HG02981 (cell line): ENCODE measurements around the gene STARD10.

Source experiments
- ATAC-seq: cut with Tn5 transposase; IDR thresholded peaks from one replicate; pipeline ENCODE4 v1.9.1; 2021; ENCODE audit warnings: mild to moderate bottlenecking, moderate library complexity; ENCODE audit not compliant: unreplicated experiment

Gene STARD10

DNA sequence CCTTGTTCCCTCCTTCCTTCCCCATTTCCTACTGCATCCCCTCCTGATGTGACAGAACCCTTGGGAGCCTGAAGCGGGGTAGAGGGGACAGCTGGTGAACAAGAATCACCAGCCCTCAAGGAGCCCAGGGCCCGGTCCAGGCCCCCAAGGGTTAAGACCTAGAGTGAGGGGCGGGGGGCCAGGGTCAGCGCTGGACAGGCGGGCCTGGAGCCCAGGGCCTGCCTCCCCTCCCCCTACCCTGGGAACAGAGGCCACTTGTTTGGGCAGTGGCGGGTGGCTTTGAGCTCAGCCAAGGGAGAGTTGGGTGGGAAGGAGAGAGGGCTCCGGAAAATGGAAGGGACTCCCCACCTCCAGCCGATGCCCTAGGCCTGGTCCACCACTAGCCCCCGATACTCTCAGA lies 43.8 kb downstream of the STARD10 start:
- ATAC-seq = no peak

DNA sequence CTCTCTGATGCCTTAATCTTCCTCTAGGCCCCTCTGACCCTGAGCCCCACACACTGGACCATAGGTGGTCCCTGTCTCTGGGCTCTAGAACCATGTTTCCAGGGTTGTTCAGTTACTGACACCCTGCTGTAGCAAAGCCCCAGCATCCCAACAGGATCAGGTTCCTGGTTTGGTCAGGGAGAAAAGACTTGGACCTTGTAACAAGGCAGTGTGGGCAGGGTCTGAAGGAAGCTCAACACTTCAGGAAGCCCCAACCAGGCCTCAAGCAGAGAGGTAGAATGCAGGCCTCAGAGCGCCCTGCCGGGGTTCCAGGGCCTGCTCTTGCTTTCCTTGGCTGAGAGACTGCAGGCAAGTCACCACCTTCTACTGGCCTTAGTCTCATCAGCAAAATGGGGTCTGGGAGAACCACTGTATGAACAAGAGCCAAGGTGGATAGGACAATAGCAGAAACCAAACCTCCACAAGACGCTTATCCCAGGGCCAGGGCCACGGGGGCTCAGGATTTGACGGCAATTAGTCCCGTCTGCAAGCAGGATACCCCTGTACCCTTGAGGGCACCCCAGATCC lies 46.5 kb downstream of the STARD10 start:
- ATAC-seq = no peak

DNA sequence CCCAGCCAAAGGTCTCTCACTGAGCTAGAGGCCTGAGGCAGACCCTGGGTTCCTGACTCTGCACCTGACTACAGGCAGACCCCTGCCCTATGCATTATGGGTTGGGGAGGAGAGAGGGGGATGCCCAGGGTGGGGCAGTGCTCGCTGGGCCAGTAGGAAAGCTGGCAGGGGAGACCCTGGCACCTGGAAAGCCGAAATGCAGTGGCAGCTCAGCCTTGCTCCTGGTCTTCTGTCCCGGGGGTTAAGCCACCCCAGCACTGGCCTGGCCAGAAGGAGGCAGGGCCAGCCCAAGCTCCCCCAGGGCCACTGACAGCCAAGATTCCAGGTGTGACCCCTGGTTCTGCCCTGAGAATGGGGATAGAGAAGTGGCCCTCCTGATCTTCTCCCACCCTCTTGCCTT lies 47.0 kb downstream of the STARD10 start:
- ATAC-seq = no peak

DNA sequence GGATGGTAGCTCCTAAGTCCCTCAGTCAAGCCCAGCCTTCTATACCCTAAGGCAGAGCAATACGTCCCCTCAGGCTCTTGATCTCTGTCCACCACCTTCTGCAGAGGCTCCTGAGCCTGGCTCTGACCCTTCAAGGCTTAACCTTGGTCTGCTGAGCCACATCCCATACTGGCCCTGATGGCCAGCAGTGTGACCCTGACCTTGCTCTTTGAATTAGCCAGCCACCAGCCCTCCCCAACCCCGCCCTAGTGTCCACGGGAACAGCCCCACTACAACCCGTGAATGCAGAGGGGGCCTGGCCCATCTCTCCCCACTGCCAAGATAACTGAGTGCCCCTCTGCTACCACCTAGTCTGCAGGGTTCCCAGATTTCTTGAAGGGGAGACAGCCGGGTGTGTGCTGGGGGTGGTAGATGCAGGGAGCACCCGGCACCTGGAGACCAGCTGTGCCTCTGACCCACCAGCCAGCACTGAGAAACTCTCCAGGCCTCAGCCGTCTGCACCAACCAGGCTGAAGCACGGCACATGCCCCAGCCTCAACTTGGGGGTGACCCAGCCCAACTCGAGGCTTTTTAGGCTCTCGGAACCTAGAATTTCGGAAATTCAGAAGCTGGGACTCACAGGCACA lies 47.8 kb downstream of the STARD10 start:
- no peak for ATAC-seq

DNA sequence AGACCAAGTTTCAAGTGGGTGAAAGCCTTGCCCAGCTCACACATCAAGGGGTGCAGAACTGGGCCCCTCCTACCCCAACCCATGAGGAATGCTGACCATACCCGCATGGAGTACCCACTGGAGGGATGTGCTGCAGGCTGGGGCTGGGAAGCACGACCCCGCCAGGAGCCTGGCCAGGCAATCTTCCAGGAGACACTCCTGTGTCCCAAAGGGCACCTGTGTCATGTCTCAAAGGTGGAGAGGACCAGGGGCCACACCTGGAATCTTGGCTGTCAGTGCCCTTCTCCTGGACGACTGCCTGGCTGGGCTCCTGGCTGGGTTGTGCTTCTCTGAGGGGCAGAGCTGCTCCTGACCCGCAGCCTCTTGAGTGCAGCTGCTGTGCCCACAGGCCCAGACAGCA lies 48.3 kb downstream of the STARD10 start:
- no peak for ATAC-seq

DNA sequence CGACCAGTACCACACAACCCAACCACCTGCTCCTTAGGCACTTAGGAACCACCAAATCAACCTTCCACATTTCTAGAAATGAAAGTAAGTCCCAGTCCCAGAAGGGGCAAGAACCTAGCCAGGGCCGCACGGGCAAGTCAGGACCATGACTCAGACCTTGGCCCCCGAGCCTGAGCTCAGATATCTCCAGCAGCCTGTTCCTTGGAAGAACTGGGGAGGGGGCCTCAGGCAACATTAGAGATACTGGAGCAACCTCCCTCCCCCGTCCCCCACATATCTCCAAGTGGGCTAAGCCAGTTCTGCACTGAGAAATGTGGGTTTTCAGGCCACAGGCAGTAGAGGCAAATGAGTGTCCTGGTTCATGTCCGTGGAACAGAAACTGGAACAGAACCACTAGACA lies 49.4 kb downstream of the STARD10 start:
- no peak for ATAC-seq

DNA sequence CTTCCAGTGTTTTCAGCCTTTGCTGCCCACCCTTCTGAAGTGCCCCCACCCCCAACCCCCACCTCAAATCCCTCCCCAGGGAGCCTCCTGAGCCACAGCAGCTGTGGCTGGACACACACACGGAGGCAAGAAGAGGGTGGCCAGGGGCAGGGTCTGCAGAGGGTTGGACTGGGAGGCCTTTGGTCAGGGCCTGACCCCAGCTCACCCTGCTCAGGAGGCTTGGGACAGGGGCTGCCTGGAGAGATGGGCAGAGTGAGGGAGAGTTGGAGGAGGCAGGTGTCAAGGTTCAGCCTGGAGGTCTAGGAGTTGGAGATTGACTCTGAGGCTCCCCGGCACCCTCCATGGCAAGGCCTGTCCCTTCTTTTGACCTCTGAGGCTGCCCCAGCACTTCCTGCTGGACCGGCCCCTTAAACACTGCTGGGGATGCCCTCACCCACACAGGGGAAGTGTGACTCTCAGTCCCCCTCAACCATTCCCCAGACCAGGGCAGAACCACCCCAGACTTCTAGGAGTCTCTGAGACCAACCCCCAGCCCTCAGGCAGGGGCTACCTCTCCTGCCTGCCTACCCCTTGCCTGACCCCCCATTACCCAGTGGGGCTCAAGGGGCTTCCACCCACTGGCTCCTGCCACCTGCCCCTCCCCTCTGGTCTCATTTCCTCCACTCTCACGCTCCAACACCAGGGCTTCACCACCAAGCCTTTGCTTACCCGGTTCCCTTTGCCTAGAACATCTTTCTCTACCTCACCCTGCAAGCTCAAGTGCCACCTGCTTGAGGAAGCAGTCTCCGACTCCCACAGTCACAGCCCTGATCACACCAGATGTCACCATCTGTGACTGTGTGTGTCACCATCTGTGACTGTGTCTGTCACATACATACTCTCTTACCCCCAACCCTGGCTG lies 50.3 kb downstream of the STARD10 start:
- peak; percentile 55 for ATAC-seq

DNA sequence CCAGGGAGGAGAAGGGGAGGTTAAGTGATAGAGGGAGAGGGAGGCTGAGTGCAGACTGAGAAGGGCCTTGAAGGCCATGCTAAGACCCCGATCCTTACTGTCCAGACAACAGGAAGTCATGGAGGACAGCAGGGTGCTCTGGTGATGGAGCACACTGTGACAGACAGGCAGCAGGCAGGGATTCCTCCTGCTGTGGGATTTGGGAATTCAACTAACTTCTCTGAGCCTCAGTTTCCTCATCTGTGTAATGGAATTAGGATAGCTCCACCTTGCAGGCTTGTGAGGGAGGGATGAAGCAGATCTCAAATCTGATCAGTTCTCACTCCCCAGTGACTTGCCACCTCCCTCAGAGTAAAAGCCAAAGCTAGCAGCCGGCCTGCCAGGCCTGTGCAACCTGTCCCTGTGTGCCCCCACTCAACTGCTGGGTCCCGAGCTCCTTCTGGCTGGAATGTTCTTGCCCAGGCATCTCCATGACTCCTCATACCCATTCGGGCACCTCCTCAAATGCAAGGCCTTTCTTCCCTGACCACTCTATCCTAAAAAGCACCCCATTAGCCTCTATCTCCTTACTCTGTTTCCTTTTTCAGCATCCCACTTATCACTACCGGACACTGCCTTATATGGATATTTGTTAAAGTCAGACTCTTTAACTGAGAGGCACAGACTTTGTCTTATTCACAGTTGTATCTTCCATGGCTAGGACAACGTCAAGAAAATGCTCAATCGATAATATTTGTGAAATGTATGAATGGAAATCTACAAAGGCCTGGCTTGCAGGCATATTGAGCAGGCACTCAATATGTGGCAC lies 51.1 kb downstream of the STARD10 start:
- ATAC-seq = no peak

DNA sequence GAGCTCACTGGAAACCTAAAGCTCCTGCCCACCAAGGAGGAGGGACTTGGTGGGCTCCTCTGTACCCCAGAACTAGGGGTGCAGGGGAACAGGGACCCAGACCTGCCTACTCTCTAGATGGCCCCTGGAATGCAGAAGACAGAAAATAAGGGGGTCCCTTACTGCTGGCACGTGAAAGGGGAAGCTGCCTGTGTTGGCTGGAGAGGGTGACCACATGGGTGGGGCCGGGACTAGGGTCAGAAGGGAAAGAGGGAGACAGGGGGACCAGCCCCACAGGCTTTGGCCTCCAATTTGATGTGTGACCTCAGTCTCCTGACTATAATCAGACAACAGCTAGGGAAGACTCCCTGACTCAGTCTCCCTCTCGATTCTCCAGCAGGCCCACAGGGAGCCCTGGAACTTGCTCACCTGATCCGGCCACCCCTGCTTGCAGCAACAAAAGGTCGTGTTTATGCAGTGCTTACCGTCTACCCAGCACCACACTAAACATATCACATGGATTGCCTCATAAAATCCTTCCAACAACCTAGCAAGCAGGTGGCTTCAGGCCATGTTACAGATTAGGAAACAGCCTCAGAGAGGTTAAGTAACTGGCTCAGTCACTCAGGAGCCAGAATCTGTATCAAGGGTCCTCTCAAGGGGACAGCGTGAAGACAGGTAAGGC lies 51.9 kb downstream of the STARD10 start:
- ATAC-seq = no peak

DNA sequence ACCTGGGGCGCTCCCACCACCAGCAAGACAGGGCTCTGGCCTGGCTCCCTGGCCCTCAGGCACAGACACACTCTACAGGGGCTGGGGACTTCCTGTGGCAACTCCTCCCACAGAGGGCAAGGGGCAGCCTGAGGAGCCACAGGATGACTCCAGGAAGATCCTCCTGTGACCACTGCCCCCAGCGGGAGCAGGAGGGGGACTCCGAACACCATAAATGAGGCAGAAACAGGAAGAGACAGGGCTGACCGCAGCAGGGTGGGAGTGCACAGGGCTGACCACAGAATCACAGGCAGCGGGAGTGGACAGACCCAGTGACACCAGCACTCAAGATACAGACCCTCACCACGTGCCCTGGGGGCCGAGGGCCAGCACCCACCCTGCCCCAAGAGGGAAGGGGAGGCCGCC lies 52.4 kb downstream of the STARD10 start:
- ATAC-seq = no peak

DNA sequence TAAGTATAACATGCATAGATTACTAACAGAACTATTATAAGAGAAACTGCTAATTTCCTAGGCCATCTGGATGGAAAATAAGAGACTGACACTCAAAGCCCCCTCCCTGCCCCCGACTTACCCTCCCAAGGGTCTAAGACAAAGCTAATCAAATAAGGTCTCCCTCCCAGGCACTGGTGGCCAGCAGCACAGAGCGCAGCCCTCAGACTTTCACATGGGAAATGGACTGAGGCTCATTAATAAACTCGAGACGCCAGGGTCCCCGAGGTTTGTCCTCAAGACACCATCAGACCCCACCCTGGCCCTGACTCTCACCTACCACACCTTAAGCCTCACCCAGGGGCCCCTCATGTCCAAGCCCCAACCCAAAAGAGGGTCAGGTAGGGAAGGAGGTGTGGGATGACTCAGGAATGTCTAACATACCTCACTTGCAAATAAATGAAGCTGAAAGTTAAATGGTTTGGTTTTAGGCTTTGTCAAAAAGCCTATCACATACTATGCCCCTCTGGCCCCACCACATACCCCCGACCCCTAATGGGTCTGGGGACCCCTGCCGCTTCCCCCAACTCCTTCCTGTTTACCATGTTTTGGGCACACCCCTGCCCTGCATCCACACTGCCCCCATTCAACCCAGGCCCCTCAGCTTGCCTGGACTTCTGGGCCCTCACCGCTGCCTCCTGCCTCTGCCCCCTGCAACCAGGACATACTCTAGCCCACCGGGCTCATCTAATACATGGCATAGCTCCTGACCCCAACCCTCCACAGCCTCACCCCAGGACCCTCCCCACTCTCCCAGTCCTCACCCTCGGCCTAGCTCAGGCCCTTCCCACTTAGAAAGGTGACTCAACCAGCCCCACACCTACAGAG lies 53.1 kb downstream of the STARD10 start:
- ATAC-seq = no peak

DNA sequence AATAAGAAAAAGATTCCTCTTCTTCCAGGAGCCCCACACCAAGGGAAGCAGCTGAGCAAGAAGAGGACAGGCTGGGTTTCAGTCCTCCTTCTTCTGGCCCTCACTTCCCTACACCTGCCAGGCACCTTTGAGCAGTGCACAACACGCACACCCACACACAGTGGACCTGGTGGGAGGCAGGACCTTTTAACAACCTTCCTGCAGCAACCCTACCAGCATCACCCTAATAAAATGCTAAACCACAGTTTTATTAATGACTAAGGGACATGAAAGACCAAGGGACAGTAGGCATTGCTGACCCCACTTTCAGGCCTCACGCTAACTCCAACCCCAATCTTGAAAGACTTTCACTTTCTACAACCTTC lies 53.8 kb downstream of the STARD10 start:
- ATAC-seq = no peak

DNA sequence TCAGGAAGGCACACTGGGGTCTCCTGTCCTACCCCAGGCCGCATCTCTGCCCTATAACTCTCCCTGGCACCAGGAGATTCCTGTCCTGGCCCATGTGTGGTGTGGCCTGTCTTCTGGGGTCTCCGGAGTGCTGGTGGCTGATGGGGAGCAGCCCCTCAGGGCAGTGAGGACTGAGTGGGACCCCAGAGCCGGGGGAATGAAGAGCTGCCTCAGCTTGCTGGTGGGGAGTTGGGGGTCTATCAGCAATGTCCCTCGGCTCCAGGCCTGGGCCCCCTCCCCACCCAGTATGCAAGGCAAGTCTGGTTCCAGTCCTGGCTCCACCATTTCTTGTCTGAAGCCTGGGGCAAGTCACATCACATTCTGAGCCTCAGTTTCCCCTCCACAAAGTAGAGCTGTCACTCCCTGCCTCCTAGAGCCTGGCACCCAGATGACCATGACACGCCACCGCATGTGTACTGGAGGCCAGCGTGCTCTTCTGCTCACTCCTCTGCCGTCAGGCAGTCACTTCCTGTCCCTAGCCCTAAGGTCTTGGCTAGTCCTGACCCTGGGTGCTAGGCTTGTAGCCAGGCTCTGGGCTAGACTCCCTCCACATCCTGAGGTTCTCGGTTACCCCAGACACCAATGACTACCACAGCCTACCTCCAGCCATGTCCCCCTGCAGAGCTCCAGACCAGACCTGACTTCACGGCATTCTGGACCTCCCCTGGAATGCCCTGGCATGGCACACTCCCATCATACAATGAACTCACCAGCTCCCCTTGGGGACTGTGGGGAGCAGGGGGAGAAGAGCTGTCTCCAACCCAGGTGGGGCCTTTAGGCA lies 54.4 kb downstream of the STARD10 start:
- no peak for ATAC-seq

DNA sequence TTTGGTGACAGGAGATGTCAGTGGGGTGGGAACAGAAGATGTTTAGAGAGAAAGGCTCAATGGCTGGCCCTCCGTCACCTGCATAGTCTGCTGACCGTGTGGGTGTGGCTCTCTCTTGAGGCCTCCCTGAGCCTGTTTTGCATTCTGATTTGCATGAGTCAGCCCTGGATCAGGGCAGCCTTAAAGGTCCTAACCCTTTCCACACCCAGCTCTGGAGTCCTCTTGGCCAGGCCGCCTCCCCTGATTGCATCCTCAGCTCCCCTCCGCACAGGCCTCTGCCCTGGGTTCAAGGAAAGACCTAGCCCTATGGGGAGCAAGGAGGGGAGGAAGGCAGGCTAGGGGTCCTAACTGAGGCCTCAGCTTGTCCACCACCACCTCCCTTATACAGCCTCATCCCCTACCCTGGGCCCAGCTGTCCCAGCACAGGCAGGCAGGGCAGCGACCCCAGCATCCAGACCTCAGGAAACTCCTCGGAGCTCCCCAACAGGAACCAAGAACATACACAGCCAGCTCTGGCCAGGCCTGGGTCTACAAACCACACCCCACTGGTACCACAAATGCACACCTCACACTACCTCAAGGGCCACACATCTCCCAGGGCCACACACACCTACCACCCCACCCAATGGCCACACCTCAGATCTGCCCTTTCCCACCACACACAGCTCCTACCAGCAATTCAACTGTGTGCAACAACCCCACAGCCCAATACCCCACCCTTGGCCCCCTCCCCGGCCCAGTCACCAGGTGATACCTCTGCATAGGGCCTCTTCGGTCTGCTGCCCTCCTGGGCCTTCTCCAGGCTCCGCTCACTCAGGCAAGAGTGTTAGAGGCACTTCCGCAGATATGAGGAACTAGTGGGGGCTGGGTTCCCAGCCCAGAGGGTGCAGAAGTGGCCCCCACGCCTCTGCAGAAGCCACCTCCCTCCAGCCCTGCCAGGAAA lies 55.4 kb downstream of the STARD10 start:
- peak; percentile 32 for ATAC-seq

DNA sequence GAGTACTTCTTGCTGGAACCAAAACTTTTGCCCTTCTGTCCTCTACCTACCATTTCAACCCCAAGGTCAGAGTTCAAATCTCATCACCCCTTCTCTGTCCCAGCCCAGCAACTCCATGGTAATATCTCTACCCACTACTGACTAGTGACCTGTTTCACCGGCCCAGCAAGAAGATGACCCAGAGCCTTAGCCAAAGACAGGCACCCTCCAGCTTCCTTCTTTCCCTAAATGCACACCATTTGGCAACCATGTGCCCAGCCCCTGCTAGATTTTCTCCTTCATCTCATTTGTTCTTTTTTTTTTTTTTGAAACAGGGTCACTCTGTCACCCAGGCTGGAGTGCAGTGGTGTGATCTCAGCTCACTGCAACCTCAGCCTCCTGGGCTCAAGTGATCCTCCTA lies 56.5 kb downstream of the STARD10 start:
- ATAC-seq = no peak

DNA sequence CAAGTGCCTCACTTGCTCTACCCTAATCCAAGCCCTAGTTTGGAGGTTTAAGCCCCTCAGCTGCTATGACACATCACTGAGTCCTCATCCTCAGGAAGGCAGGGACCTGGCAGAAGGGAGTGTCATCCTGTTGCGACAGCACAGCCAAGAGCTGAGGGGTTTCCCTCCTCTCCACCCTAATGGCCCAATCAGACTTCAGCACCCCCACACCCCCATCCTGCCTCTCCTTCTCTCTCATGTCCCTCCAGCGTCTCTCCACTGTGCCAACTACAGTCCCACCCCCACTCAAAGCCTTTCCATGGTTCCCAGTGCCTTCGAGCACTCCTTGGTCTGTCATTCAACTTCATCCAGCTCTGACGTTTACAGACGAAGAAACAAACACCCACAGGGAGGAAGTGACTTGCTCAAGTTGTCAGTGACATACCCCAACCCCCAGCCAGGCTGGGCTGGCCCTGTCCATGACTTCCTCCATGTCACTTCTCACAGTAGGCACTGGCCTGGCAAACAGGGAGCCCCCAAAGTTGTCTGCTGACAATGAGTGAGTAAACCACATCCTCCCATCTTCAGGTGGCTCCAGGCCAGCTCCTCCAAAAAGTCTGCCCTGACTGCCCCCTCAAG lies 57.3 kb downstream of the STARD10 start:
- no peak for ATAC-seq

DNA sequence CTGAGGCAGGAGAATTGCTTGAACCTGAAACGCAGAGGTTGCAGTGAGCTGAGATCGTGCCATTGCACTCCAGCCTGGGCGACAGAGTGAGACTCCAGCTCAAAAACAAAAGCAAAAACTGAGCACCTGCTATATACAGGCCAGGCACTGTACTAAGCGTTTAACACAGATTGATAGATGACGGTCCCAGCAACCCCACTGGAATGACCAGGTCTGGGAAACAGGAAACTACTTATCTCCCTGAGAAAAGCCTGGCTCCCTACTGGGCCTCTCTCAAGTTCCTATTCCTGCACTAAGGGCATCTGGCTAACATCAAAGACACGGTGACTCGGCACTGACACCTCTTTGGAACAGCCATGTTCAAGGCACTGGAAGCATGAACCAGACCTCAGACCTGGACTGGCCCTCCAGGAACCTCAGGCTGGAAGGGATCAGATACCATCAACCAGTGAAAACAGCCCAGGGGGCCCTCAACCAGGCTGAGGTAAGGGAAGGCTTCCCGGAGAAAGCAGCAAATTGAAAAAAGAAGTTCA lies 58.3 kb downstream of the STARD10 start:
- no peak for ATAC-seq
